PC-3 (cell line): ENCODE data around the gene VDR. TPM values are rescaled to one million over a fixed set of nuclear protein-coding genes. Genes with fewer than 3 reads are reported as not detected.

Experiments used
- ATAC-seq: fragments of 200-7000 bp; cut with Tn5 transposase; 2 replicates; pipeline ENCODE4 v1.9.1; 2020; ENCODE audit warnings: mild to moderate bottlenecking, moderate library complexity
- BruUV-seq: library from RNA; stranded (reverse); fragments of 400-500 nt; replicated peaks from 2 replicates; lab custom pipeline; 2021; lab: Mats Ljungman, UMichigan
- CTCF ChIA-PET: fragments of 300-600 bp; sonication (Branson Sonifier 250); formaldehyde crosslinking; loops from one replicate; lab custom pipeline; 2022; ENCODE audit warnings: antibody characterized with exemption; lab: Charles Lee
- POLR2A ChIA-PET: fragments of 300-600 bp; sonication (Branson Sonifier 250); formaldehyde crosslinking; loops from one replicate; lab custom pipeline; 2022; ENCODE audit warnings: antibody characterized with exemption; ENCODE audit not compliant: unreplicated experiment; lab: Charles Lee
- DNase-seq: peaks from one replicate; pipeline ENCODE4 v3.0.0-alpha.2; 2015
- H2AFZ ChIP-seq: fragments of 300-600 bp; sonication (generic); 2 replicates; pipeline ENCODE4 v1.6.0; 2016; ENCODE audit warnings: antibody characterized with exemption, low read length
- H3F3A ChIP-seq: fragments of 300-600 bp; sonication (generic); one replicate; pipeline ENCODE4 v1.6.0; 2017; ENCODE audit warnings: antibody characterized with exemption, low read length, control low read depth, mild to moderate bottlenecking; ENCODE audit not compliant: unreplicated experiment
- H3K27ac ChIP-seq: fragments of 300-600 bp; sonication (generic); 2 replicates; pipeline ENCODE4 v1.5.1; 2016; ENCODE audit warnings: mild to moderate bottlenecking, low read length
- H3K27me3 ChIP-seq: fragments of 300-600 bp; sonication (generic); 2 replicates; pipeline ENCODE4 v1.6.1; 2016; ENCODE audit warnings: low read length, mixed read lengths
- H3K36me3 ChIP-seq: fragments of 300-600 bp; sonication (generic); 2 replicates; pipeline ENCODE4 v1.6.1; 2016; ENCODE audit warnings: low read depth, mixed run types, low read length, mixed read lengths
- H3K4me1 ChIP-seq: fragments of 300-600 bp; sonication (generic); 2 replicates; pipeline ENCODE4 v1.5.1; 2016; ENCODE audit warnings: low read length; ENCODE audit not compliant: insufficient read depth
- H3K4me2 ChIP-seq: fragments of 300-600 bp; sonication (generic); 2 replicates; pipeline ENCODE4 v1.6.0; 2016; ENCODE audit warnings: low read length
- H3K4me3 ChIP-seq: fragments of 300-600 bp; sonication (generic); 2 replicates; pipeline ENCODE4 v1.5.1; 2016; ENCODE audit warnings: mild to moderate bottlenecking, low read length, mixed read lengths
- H3K79me2 ChIP-seq: fragments of 300-600 bp; sonication (generic); 2 replicates; pipeline ENCODE4 v1.6.1; 2017; ENCODE audit warnings: low read length, mixed read lengths
- H3K9ac ChIP-seq: fragments of 300-600 bp; sonication (generic); 2 replicates; pipeline ENCODE4 v1.6.0; 2016; ENCODE audit warnings: mild to moderate bottlenecking, low read length
- H3K9me2 ChIP-seq: fragments of 300-600 bp; sonication (generic); replicated peaks from 2 replicates; pipeline ENCODE4 v1.6.1; 2016; ENCODE audit warnings: mixed run types, low read length, mixed read lengths
- H3K9me3 ChIP-seq: fragments of 300-600 bp; sonication (generic); 2 replicates; pipeline ENCODE4 v1.6.1; 2016; ENCODE audit warnings: low read length, mixed read lengths
- H4K20me1 ChIP-seq: fragments of 300-600 bp; sonication (generic); 2 replicates; pipeline ENCODE4 v1.6.1; 2016; ENCODE audit warnings: low read length, mixed read lengths
- CTCF ChIP-seq: fragments of 300-600 bp; sonication (generic); conservative IDR thresholded peaks from 2 replicates; pipeline ENCODE4 v1.5.1; 2017; ENCODE audit warnings: antibody characterized with exemption, low read depth, mild to moderate bottlenecking, low read length
- EZH2 ChIP-seq: fragments of 300-600 bp; sonication (generic); IDR thresholded peaks from one replicate; pipeline ENCODE4 v1.6.1; 2017; ENCODE audit warnings: antibody characterized with exemption, mild to moderate bottlenecking, low read length; ENCODE audit not compliant: unreplicated experiment
- EZH2phosphoT487 ChIP-seq: fragments of 300-600 bp; sonication (generic); IDR thresholded peaks from 2 replicates; pipeline ENCODE4 v1.6.1; 2018; ENCODE audit warnings: mild to moderate bottlenecking, antibody characterized with exemption, low read length, borderline replicate concordance
- intact Hi-C: fragments of 100-400 bp; cut with micrococcal nuclease; formaldehyde crosslinking; loops from 2 replicates; pipeline ENCODE4 v1.9.0; 2023
- total RNA-seq: library from RNA; depleted of rRNA; stranded (reverse); fragments of >200 nt; gene quantifications from 2 replicates; pipeline ENCODE4 v1.2.3, GENCODE V29; 2014

VDR gene
- total RNA-seq, 1 experiment from 2014 or later: 19.9 TPM

GRCh38 chr12:47950856-47951468, 46.2 kb upstream of the VDR start:
- no peaks in the 10 kb centered on the region for H3F3A ChIP-seq
- no peak overlapping the region for H3K4me3 ChIP-seq
- 0 out of 2 replicates have a peak, but pooled peaks have one; percentile 7 for ATAC-seq
- peaks cover 7% of the 10 kb centered on the region; the same call in 1 of the 2 replicates for H3K4me1 ChIP-seq
- H3K27me3 ChIP-seq: no peaks in the 10 kb centered on the region
- no peaks in the 10 kb centered on the region for H3K9me3 ChIP-seq
- H3K9me2 ChIP-seq: no peaks in the 10 kb centered on the region
- no peaks in the 10 kb centered on the region for H4K20me1 ChIP-seq
- no peak overlapping the region for H2AFZ ChIP-seq
- POLR2A ChIA-PET: interaction anchor here (0.6 kb wide), 1 partner anchor 130 kb away, joined by 4 read pairs; no protein-coding TSS in a partner anchor
- H3K9ac ChIP-seq: no peak overlapping the region
- CTCF ChIA-PET: no interaction called here
- no peaks in the 10 kb centered on the region for H3K36me3 ChIP-seq
- H3K4me2 ChIP-seq: no peak overlapping the region
- intact Hi-C loops: no loop called here
- no TSS peak for BruUV-seq
- H3K27ac ChIP-seq: no peak overlapping the region
- peak; percentile 61 for DNase-seq
- no peaks in the 10 kb centered on the region for H3K79me2 ChIP-seq
- no peak for TF ChIP-seq EZH2
- no peak for TF ChIP-seq EZH2phosphoT487
- no peak for TF ChIP-seq CTCF

- no peak overlapping the region for H3K4me3 ChIP-seq
- peak overlapping the region; percentile 29; the same call in 1 of the 2 replicates for H3K4me2 ChIP-seq
These were observed 44.9 kb upstream of the VDR start for GRCh38 chr12:47949441-47950341.

More at GRCh38 chr12:47949441-47950341, 44.9 kb upstream of the VDR start:
- POLR2A ChIA-PET: no interaction called here
- H3K4me1 ChIP-seq: peaks cover 7% of the 10 kb centered on the region; the same call in 1 of the 2 replicates
- no peaks in the 10 kb centered on the region for H4K20me1 ChIP-seq
- BruUV-seq: no TSS peak
- H3K9me3 ChIP-seq: no peaks in the 10 kb centered on the region
- peak overlapping the region; percentile 47; the same call in 1 of the 2 replicates for H2AFZ ChIP-seq
- no peaks in the 10 kb centered on the region for H3K9me2 ChIP-seq
- no peak overlapping the region for H3K27ac ChIP-seq
- ATAC-seq (peak; percentile 96), DNase-seq (peak; percentile 86)
- intact Hi-C loops: loop anchor here (1.0 to 10.0 kb wide), 3 partner anchors 45 to 125 kb away; partner anchors contain the start of gene VDR
- no peaks in the 10 kb centered on the region for H3K36me3 ChIP-seq
- no peaks in the 10 kb centered on the region for H3F3A ChIP-seq
- CTCF ChIA-PET: interaction anchor here (0.6 to 2.1 kb wide), 5 partner anchors 15 to 112 kb away, joined by 3 to 18 read pairs (median 4); partner anchors contain the start of gene VDR
- TF ChIP-seq CTCF (peak; percentile 89), EZH2 (no peak)
- no peak overlapping the region for H3K9ac ChIP-seq
- H3K27me3 ChIP-seq: no peaks in the 10 kb centered on the region
- no peaks in the 10 kb centered on the region for H3K79me2 ChIP-seq
